ENCODE measurements around the gene CTNND2. TPM values are rescaled to one million over a fixed set of nuclear protein-coding genes. Genes with fewer than 3 reads are reported as not detected.
A peak's percentile ranks its signal among the peaks of the same experiment; 100 is the strongest.
"Not testable (repeated sequence)": the region's sequence is repeated elsewhere in the genome, so short reads cannot be mapped to it uniquely, and the experiment has no call there.

CTNND2 gene
- total RNA-seq, 1 experiment from 2014 or later, result not detected

DNA sequence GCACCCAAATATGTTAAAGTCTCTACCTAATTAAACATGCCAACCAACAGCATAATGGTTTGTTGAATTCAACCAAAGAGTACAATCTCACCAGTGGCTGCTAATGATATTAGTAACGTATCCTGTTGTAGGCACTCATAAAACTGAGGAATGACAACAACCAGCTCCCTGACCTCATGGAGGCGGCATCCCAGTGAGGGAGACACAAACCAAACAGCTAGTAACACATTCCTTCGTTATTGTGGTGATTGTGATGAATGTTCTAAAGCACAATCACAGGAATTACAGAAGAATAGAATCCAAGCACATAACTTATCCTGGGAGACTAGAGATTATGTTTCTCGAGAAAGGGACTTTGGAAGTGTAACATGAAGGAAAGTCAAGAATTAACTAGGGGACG lies 224.6 kb downstream of the CTNND2 start:
- no peak for DNase-seq (ENCODE audit: low spot score)

DNA sequence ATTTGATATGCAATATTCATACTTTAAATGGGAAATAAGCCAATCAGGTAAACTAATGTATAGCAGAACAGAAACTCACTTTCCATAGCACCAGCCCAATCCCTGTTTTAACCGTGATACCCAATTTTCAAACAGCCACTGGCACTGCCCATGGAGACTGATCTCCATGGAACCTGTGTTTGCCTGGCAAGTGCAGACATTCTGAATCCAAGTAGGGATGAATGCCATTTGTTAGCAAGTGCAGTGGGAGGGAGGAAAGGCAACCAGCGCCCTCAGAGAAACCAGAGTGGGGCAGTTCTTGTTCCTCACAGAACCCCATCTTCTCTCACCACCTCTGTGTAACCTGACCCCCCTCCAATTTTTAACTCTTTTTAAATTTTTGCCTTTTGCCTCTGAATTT lies 229.1 kb downstream of the CTNND2 start:
- DNase-seq (ENCODE audit: low spot score), result no peak

DNA sequence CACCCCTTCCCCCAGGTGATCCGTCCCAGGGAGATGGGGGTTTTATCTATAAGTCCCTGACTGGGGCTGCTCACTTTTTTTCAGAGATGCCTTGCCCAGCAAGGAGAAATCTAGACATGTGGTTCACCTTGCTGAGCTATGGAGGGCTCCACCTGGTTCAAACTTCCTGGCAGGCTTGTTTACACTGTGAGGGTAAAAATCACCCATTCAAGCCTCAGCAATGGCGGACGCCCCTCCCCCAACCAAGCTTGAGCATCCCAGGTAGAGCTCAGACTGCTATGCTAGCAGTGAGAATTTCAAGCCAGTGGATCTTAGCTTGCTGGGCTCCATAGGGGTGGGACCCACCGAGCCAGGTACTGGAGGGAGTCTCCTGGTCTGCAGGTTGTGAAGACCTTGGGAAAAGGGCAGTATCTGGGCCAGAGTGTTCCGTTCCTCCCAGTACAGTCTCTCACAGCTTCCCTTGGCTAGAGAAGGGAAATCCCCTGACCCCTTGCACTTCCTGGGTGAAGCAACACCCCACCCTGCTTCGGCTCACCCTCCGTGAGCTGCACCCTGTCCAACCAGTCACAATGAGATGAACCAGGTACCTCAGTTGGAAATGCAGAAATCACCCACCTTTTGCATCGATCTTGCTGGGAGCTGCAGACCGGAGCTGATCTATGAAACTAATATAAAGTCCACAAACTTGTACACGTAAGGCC lies 231.7 kb downstream of the CTNND2 start:
- no peak for DNase-seq (ENCODE audit: low spot score)

DNA sequence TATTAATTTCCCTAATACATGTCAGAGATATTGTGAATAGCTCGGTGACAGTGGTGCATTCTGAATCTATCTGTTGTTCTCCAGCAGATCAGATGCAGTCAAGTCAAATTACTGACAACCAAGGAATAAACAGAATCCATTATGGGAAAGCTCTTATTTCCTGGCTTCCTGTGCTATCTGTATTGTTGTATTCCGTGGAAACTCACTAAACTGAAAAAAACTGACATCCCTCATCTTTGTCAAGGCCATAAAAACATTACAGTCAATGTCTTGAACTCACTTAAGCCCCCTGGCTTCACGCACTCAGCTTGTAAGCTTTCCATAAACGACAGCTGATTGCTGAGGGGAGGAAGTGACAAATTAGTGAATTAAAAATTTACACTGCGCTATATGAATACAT lies 245.9 kb downstream of the CTNND2 start:
- no peak for DNase-seq (ENCODE audit: low spot score)

DNA sequence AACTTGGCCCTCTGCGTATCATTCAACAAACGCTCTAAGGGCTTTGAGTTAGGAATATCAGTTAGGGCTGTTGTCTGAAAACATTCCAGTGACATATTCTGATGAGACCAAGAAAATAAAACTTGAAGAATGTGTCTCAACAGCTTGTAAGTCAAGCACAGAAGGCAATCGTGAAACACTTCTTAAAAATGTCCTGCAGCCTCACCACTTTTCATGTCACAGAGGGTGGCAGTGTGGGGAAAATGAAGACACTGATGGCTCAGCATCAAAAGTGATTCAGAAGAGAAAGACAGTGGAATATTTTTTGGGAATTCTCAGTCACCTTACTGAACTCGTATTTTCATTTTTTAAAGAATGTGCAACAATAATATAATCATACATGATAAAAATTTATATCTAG lies 247.3 kb downstream of the CTNND2 start:
- no peak for DNase-seq (ENCODE audit: low spot score)

DNA sequence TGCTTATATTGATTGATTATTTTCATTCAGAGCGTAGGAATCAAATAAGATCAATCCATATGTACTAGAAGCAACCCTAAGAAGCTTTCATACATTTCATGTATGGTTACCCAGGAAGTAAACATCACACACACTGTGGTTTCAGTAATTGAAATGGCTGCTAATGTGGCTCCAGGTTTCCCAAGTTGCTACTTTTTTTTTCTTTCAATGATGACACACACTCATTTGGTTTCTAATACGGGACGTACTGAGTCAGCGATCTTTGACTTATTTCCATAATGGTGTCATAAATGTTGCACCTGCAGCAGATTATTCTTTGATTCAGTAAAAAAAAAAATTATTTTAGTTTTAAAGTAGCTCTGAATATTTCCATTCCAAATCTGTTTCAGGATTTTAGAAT lies 248.6 kb downstream of the CTNND2 start:
- DNase-seq (ENCODE audit: low spot score), result no peak

DNA sequence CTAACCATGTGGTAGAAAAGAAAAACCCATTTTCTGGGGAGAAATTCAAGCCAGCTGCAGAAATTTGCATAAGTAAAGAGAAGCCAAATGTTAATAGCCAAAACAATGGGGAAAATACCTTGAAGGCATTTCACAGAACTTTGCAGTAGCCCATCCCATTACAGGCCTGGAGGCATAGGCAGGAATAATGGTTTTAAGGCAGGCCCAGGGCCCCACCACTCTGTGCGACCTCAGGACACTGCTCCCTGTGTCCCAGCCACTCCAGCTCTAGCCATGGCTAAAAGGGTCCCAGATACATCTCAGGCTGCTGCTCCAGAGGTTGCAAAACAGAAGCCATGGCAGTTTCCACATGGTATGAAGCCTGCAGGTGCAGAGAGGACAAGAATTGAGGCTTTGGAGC lies 253.3 kb downstream of the CTNND2 start:
- DNase-seq (ENCODE audit: low spot score), result no peak

DNA sequence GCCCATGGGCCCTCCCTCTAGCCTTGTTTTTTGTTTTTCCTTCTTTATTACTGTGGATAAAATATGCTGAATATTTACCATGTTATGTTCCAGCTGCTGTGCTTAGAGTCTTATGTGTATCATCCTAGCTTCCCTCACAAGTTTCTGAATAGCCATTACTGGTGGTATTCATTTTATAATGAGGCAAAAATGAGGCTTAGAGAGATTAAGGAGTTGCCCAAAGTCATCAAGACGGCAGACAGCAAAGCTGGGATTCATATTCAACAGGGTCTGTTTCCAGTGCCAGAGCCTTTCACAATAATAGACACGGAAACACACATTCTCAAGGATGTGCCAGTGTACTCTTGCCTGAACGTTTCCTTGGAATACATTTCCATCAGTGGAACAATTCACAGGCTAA lies 258.1 kb downstream of the CTNND2 start:
- DNase-seq (ENCODE audit: low spot score), result no peak

DNA sequence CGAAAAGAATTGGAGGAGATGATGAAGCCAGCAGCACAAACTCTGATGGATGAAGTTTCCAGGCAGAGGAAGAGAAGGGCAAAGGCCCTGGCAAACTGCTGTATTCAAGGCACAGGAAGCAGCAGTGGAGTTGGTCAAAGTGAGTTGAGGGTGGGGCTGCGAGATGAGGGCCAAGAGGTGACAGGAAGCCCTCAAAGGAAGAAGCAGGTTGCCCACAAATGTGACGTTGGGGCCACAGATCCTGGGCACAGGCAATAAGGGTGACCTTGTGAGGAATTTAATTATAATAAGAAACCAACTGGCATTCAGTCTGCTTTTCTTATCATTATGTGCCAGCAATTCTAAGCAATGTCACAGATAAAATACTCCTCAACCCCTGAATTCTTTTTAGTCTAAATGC lies 261.8 kb downstream of the CTNND2 start:
- no peak for DNase-seq (ENCODE audit: low spot score)

DNA sequence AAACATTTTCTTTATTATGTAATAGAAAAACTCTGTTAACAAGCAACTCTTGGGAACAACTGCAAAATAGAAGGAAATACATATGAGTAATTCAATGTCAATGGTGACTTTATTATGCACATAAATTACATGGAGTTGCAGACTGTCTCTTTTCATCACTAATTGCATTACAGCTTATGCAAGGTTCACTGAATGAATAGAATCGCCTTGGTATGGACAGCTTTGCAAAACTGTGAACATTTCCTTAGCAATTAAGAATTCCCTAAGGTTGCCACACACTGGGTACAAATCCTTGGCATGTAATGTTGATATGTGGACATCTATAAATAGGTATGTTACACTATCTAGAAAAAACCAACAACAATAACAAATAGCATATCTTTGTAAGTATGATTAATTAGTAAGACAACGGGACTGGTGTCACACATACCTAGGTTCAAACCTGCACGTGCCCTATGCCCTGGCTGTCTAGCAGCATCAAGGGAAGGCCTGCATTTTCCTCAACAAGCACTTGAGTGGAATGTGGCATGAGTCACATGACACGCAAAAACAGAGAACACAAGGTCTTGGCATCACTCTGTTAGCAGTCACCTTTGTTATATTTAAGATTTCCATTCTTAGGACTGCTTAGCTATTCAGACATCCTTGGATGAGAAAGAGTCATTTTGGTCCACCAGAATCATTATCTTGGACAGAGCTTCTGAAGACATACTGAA lies 263.9 kb downstream of the CTNND2 start:
- DNase-seq (ENCODE audit: low spot score), result no peak

DNA sequence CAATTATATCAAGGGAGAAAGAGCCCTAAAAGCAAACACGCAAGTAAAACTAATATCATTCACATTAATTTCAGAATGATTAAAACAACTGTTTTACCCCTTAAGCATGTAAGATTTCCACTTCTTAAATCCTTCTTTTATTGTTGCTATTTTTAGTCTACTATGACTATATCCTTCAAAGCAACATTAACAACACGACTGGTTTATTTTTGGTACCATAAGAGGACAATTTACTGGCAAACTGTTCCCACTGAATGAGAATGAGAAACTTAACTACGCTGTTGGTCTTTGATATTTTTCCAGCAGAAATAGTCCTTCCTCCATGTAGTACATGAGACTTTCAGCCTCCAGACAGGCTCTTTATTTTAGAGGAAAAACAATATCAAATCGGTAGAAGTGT lies 281.5 kb downstream of the CTNND2 start:
- DNase-seq (ENCODE audit: low spot score), result no peak

DNA sequence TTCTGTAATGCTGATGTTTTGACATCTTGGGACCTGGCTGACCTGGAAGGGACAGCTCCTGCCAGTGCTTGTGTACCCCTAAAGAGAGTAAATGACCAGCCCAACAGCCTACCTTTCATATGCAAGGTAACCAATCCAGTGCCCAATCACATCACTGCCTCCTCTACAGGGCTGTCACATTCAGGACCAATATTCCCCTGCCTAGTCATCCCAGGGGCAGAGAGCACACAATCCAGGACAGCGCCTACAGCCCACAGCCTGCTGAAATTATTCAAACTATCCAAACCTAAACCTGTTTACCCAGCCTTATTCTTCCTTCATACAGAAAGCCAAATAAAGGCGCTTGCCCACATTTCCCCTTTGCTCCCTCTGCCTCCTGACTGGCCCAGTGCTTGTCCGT lies 284.1 kb downstream of the CTNND2 start:
- DNase-seq (ENCODE audit: low spot score), result no peak

DNA sequence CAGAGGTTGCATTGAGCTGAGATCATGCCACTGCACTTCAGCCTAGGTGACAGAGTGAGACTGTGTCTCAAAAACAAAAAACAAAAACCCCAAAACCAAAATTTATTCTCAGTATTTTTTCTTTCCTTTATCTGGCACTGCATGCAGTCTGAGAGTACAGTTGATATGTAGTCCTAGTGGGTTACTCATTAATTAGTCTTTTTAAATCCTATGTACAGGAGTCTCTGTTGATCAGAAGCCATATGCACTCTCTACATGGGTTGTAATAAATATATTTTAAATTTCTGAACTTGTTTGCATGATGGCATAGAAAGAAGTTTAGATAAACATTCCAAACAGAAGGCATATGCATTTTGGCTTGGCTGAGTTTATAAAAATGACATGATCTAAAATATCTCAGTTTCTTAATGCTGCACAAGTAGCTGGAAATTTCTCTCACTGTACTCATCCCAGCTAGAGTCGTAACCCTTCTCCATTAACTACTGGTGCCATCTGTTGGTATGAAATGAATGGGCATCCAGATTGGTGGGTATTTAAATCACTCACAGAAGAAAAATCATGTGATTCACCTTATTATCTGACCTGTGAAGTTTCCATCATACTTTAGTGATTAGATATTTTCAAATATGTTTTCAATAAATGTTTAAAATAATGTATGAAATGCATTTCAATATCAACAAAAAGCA lies 284.8 kb downstream of the CTNND2 start:
- DNase-seq (ENCODE audit: low spot score), result peak; percentile 45

DNA sequence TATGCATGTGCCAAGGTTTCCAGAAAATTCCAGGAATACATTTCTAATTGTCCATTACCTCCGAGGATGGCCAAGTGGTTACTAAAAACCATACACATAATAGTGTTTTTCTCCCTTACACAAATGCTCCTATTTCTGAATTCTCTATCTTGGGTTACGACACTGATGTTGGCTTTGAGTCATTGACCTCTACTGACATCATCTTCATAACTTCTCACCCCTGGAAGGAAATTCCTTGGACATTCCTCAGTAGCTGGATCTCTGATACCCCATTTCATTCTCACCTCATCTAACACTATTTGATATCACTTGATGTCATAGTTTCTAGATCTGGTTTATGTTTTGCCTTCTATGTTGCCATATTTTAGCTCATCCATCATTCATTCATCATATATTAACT lies 287.2 kb downstream of the CTNND2 start:
- DNase-seq (ENCODE audit: low spot score), result no peak

DNA sequence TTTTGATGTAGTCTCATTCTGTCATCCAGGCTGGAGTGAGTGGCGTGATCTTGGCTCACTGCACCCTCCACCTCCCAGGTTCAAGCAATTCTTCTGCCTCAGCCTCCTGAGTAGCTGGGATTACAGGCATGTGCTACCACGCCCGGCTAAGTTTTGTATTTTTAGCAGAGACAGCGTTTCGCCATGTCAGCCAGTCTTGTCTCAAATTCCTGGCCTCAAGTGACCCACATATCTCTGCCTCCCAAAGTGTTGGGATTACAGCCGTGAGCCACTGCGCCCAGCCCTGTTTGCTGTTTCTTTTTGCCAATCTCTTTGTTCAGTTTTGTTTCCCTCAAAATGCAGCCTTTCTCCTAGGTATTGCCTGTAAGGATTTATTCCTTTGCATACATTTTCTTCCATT lies 287.6 kb downstream of the CTNND2 start:
- not testable (repeated sequence) for DNase-seq (ENCODE audit: low spot score)

DNA sequence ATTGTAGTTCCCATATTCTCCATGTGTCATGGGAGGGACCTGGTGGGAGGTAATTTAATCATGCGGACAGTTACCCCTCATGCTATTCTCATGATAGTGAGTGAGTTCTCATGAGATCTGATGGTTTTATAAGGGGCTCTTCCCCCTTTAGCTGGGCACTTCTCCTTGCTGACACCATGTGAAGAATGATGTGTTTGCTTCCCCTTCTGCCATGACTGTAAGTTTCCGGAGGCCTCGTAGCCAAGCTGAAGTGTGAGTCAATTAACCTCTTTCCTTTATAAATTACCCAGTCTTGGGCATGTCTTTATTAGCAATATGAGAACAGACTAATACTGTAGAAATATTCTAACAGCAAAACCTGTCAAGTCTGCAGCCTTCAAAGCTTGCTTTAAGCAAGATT lies 293.2 kb downstream of the CTNND2 start:
- DNase-seq (ENCODE audit: low spot score), result no peak

DNA sequence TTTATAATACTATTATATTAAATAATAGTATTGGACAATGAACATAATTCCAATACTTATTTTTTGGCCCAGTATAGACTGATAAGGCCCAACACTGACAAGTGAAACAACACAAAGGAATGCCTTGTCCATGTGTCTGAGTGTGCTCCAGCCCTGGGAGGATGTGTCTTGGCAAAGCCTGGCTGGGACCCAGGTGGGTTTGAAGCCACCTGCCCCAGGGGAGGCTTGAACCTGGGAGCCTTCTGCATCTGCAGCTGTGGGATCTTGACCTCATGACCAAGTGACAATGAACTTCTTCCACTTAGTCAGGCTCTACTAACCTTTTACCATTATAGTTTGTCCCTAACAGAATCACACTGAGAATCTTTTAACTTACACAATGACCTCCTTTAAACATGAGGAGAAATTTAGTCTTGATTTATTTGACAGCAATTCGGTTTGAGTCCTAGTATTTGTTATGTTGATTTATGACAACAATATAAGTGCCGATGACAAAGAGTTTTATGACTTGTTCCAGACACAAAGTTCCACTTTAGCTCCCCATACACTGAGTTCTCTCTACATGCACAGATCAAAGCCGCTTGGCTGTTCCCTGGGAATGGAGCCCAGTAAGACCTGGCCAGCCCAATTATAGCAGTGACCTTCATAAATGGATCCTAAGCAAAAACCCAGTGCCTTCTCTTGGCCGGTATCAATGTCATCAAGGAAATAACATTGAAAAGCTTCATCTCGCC lies 294.5 kb downstream of the CTNND2 start:
- no peak for DNase-seq (ENCODE audit: low spot score)

DNA sequence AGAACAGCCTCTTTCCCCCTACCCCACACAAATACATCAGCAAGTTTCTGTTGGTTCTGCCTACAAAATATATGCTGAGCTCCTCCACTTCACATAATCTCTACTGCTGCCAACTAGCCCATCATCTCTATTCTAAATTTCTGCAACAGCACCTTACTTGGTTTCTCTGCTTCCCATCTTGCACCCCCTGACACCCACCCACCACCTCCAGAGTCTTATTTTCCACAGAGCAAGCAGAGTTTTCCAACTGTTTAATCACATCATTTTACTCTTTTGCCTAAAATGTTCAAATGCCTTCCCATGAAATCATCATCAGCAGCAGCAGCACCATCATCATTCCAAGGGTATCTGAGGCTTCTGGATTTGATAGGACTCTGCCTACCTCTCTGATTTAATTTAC lies 295.7 kb downstream of the CTNND2 start:
- DNase-seq (ENCODE audit: low spot score), result no peak

DNA sequence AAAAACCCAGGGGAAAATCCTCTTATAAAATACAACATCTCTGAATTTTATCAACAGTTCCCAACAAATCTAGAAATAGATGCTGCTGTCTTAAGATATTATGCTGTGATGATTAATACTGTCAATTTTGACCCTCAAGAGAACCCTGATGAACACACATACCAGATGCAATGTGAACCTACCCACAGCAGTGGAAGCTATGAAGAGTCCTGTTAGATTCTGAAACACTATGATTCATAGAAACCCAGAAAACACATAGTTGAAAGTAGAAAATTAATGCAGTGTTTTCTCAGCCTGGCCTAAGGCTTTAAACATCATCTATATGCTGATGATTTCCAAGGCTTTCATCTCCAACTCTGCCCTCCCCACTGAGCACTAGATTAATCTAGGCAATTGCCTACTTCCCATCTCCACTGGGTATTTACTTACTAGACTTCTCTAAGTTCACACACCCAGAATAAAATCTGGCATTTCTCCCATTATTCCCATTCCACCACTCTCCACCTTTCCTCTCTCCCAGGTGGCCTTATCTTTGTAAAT lies 296.2 kb downstream of the CTNND2 start:
- DNase-seq (ENCODE audit: low spot score), result no peak

DNA sequence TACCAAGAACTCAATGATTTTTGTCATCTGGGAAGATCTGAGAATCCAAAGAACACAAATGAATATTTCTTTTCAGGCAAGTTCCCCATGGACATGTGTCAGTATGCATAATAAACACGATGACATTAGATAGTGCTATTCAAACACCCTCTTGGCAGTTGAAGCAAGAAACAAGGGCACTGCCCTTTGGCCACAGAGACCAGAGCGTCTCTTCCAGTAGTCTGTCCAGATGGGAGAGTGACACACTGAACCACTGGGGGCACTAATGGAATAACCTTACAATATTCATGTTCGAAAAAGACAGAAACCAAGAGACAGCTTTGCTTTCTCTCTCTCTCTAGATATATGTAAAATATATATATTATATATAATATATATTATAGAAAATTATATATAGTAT lies 301.9 kb downstream of the CTNND2 start:
- DNase-seq (ENCODE audit: low spot score), result peak; percentile 15

DNA sequence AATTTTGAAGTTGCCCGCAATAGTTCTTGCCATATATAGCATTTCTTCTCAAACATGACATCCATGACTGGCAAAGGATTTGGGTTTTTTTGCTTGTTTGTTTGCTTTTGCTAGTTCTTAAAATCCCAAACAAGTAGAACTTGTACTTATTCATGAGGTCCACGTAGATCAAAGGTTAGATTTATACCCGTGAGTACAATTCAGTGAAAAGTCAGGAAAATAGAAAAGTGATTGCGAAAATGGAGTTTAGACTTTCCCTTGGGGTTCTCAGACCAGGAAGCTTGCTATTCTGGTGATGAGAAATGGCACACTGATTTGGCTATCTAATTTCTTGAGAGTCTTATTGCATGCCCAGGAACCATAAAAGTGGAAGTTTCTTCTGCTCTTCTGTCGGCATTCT lies 304.7 kb downstream of the CTNND2 start:
- no peak for DNase-seq (ENCODE audit: low spot score)

DNA sequence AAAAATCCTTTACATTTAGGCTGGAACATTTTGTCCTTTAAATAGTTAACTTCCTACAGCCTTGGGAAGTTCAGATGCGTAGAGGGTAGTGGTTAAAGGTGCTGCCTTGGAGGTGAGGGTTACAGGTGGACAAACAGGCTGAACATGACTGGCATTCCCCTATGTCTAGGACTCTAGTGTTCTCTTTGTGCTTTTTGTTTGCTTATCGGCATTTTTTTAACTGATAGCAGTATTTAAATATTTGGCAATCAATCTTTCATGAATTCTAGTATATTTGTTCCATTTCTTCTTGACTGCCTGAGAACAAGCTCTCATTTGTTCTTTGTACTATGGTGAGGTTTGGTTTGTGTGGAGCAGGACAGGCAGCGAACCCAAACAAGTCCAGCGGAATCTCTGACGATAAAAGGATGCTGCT lies 307.6 kb downstream of the CTNND2 start:
- DNase-seq (ENCODE audit: low spot score), result no peak

All from HT-29 (cell line).